HL-60 (cell line): ENCODE data around the gene LIPK.

Source experiments
- CTCF ChIP-seq: IDR thresholded peaks from one replicate; pipeline ENCODE4 v1.5.1; 2011; ENCODE audit warnings: low read length, control low read depth, inconsistent platforms; ENCODE audit not compliant: insufficient read depth
- GABPA ChIP-seq: IDR thresholded peaks from 2 replicates; pipeline ENCODE4 v1.6.1; 2012; ENCODE audit warnings: low read depth
- POLR2AphosphoS5 ChIP-seq: IDR thresholded peaks from 2 replicates; pipeline ENCODE4 v1.6.1; 2012; ENCODE audit warnings: low read depth
- REST ChIP-seq: IDR thresholded peaks from 2 replicates; pipeline ENCODE4 v1.6.1; 2012; ENCODE audit warnings: low read depth; ENCODE audit not compliant: insufficient replicate concordance

- TF ChIP-seq CTCF (no peak), POLR2AphosphoS5 (no peak), GABPA (no peak), REST (no peak)
Observed at GRCh38 chr10:88783724-88784123, 77.7 kb downstream of the LIPK start.
